IMR-90 (cell line): ENCODE results near the gene UPP2. TPM values are rescaled to one million over a fixed set of nuclear protein-coding genes. Genes with fewer than 3 reads are reported as not detected.

Experiments
- ATAC-seq: fragments of 200-7000 bp; cut with Tn5 transposase; 2 replicates; pipeline ENCODE4 v1.9.1; 2020; ENCODE audit warnings: low read depth, mild to moderate bottlenecking, moderate library complexity
- BruUV-seq: library from RNA; stranded (reverse); fragments of 400-500 nt; replicated peaks from 2 replicates; lab custom pipeline; 2021; lab: Mats Ljungman, UMichigan
- CTCF ChIA-PET: fragments of 300-600 bp; formaldehyde crosslinking; extraction: SDS; loops from one replicate; lab custom pipeline; 2021; ENCODE audit warnings: antibody characterized with exemption; lab: Yijun Ruan, JAX
- POLR2A ChIA-PET: fragments of 300-600 bp; sonication (Branson Sonifier 250); formaldehyde crosslinking; loops from one replicate; lab custom pipeline; 2022; ENCODE audit warnings: antibody characterized with exemption; ENCODE audit not compliant: unreplicated experiment; lab: Charles Lee
- DNase-seq: peaks from one replicate; pipeline ENCODE4 v3.0.0; 2013
- H2AFZ ChIP-seq: replicated peaks from 2 replicates; pipeline ENCODE3; 2013; ENCODE audit warnings: low read length, mild to moderate bottlenecking; ENCODE audit not compliant: poor library complexity
- H2AK5ac ChIP-seq: 2 replicates; pipeline ENCODE4 v1.6.1; 2013; ENCODE audit warnings: low read depth, low read length, inconsistent platforms
- H2AK9ac ChIP-seq: replicated peaks from 2 replicates; pipeline ENCODE3; 2013; ENCODE audit warnings: mild to moderate bottlenecking, low read depth, low read length, moderate library complexity; ENCODE audit not compliant: poor library complexity
- H2BK120ac ChIP-seq: 2 replicates; pipeline ENCODE4 v1.6.1; 2013; ENCODE audit warnings: low read depth, low read length, inconsistent platforms
- H2BK15ac ChIP-seq: 3 replicates; pipeline ENCODE4 v1.6.1; 2013; ENCODE audit warnings: low read depth, low read length, inconsistent platforms
- H2BK20ac ChIP-seq: 2 replicates; pipeline ENCODE4 v1.6.1; 2013; ENCODE audit warnings: low read depth, mild to moderate bottlenecking, inconsistent platforms, low read length, moderate library complexity
- H2BK5ac ChIP-seq: 2 replicates; pipeline ENCODE4 v1.6.1; 2013; ENCODE audit warnings: mild to moderate bottlenecking, low read depth, low read length, inconsistent platforms; ENCODE audit not compliant: poor library complexity, severe bottlenecking
- H3K14ac ChIP-seq: replicated peaks from 2 replicates; pipeline ENCODE4 v1.6.1; 2013; ENCODE audit warnings: low read depth, low read length, inconsistent platforms
- H3K18ac ChIP-seq: 2 replicates; pipeline ENCODE4 v1.6.1; 2013; ENCODE audit warnings: low read depth, low read length, control low read depth
- H3K23ac ChIP-seq: 2 replicates; pipeline ENCODE4 v1.6.1; 2013; ENCODE audit warnings: low read depth, low read length, inconsistent platforms
- H3K27ac ChIP-seq: 2 replicates; pipeline ENCODE4 v1.5.1; 2013; ENCODE audit warnings: mild to moderate bottlenecking, control low read depth, low read length; ENCODE audit not compliant: insufficient read depth
- H3K27me3 ChIP-seq: 2 replicates; pipeline ENCODE4 v1.6.1; 2013; ENCODE audit warnings: low read length; ENCODE audit not compliant: control insufficient read depth, insufficient read depth
- H3K36me3 ChIP-seq: 2 replicates; pipeline ENCODE4 v1.6.1; 2013; ENCODE audit warnings: low read length, mixed read lengths; ENCODE audit not compliant: control insufficient read depth, insufficient read depth
- H3K4ac ChIP-seq: 2 replicates; pipeline ENCODE4 v1.6.1; 2013; ENCODE audit warnings: low read depth, low read length, inconsistent platforms
- H3K4me1 ChIP-seq: 2 replicates; pipeline ENCODE4 v1.6.1; 2013; ENCODE audit warnings: low read length, mixed read lengths; ENCODE audit not compliant: control insufficient read depth, insufficient read depth
- H3K4me2 ChIP-seq: 2 replicates; pipeline ENCODE4 v1.6.1; 2013; ENCODE audit warnings: low read depth, mild to moderate bottlenecking, control low read depth, low read length, moderate library complexity
- H3K4me3 ChIP-seq: 2 replicates; pipeline ENCODE4 v1.5.1; 2013; ENCODE audit warnings: low read depth, mild to moderate bottlenecking, control low read depth, low read length, moderate library complexity; ENCODE audit not compliant: insufficient read depth
- H3K56ac ChIP-seq: 2 replicates; pipeline ENCODE4 v1.6.1; 2013; ENCODE audit warnings: low read length, inconsistent platforms; ENCODE audit not compliant: insufficient read depth; ENCODE audit errors: extremely low read depth
- H3K79me1 ChIP-seq, 2 experiments: 2 replicates each; pipeline ENCODE4 v1.6.1; 2013; ENCODE audit warnings: low read length in 2 of 2, inconsistent platforms in 1 of 2, low read depth in 1 of 2
- H3K9ac ChIP-seq: 2 replicates; pipeline ENCODE4 v1.6.1; 2013; ENCODE audit warnings: low read depth, low read length, control low read depth
- H3K9me1 ChIP-seq: 2 replicates; pipeline ENCODE4 v1.6.1; 2013; ENCODE audit warnings: low read length, inconsistent platforms; ENCODE audit not compliant: insufficient read depth
- H3K9me3 ChIP-seq: 2 replicates; pipeline ENCODE4 v1.6.1; 2013; ENCODE audit warnings: low read length; ENCODE audit not compliant: control insufficient read depth, insufficient read depth
- H4K20me1 ChIP-seq: 2 replicates; pipeline ENCODE4 v1.6.1; 2013; ENCODE audit warnings: low read length, inconsistent platforms; ENCODE audit not compliant: insufficient read depth
- H4K5ac ChIP-seq: 2 replicates; pipeline ENCODE4 v1.6.1; 2013; ENCODE audit warnings: mild to moderate bottlenecking, low read depth, low read length, control low read depth
- H4K8ac ChIP-seq, 2 experiments: 2 replicates each; pipeline ENCODE4 v1.6.1; 2013; ENCODE audit warnings: low read depth in 2 of 2, low read length in 2 of 2, control low read depth in 1 of 2, inconsistent platforms in 1 of 2
- H4K91ac ChIP-seq: 2 replicates; pipeline ENCODE4 v1.6.1; 2013; ENCODE audit warnings: low read depth, low read length, inconsistent platforms; ENCODE audit not compliant: insufficient read depth
- BHLHE40 ChIP-seq: fragments of 150-350 bp; IDR thresholded peaks from 2 replicates; pipeline ENCODE4 v1.6.1; 2016; ENCODE audit warnings: mild to moderate bottlenecking, low read depth, low read length
- CEBPB ChIP-seq: IDR thresholded peaks from 2 replicates; pipeline ENCODE4 v1.6.1; 2012; ENCODE audit warnings: low read depth, low read length, improper control_type of control experiment
- CHD1 ChIP-seq: IDR thresholded peaks from 2 replicates; pipeline ENCODE4 v1.6.1; 2012; ENCODE audit warnings: low read depth, low read length, improper control_type of control experiment
- ELK1 ChIP-seq: fragments of 150-350 bp; IDR thresholded peaks from 2 replicates; pipeline ENCODE4 v1.6.1; 2016; ENCODE audit warnings: low read depth, mild to moderate bottlenecking, low read length, moderate library complexity, borderline replicate concordance
- FOS ChIP-seq: fragments of 150-350 bp; IDR thresholded peaks from 2 replicates; pipeline ENCODE4 v1.6.1; 2016; ENCODE audit warnings: low read depth, low read length
- MAFK ChIP-seq: IDR thresholded peaks from 2 replicates; pipeline ENCODE4 v1.6.1; 2012; ENCODE audit warnings: low read depth, low read length, improper control_type of control experiment
- MAZ ChIP-seq: IDR thresholded peaks from 2 replicates; pipeline ENCODE4 v1.6.1; 2012; ENCODE audit warnings: low read depth, mild to moderate bottlenecking, low read length, improper control_type of control experiment, moderate library complexity, borderline replicate concordance
- MXI1 ChIP-seq: IDR thresholded peaks from 2 replicates; pipeline ENCODE4 v1.6.1; 2012; ENCODE audit warnings: low read depth, mild to moderate bottlenecking, low read length, moderate library complexity, borderline replicate concordance
- NFE2L2 ChIP-seq: fragments of 150-350 bp; IDR thresholded peaks from 2 replicates; pipeline ENCODE4 v1.6.1; 2016; ENCODE audit warnings: low read depth, mild to moderate bottlenecking, low read length
- POLR2A ChIP-seq: IDR thresholded peaks from 2 replicates; pipeline ENCODE4 v1.6.1; 2012; ENCODE audit warnings: mild to moderate bottlenecking, low read depth, low read length
- RAD21 ChIP-seq: IDR thresholded peaks from 2 replicates; pipeline ENCODE4 v1.6.1; 2012; ENCODE audit warnings: low read length, improper control_type of control experiment
- RCOR1 ChIP-seq: IDR thresholded peaks from 2 replicates; pipeline ENCODE4 v1.6.1; 2012; ENCODE audit warnings: mild to moderate bottlenecking, low read length, improper control_type of control experiment; ENCODE audit not compliant: insufficient replicate concordance
- RFX5 ChIP-seq: IDR thresholded peaks from 2 replicates; pipeline ENCODE4 v1.8.0; 2012; ENCODE audit warnings: low read depth, mild to moderate bottlenecking, low read length, moderate library complexity
- SMC3 ChIP-seq: fragments of 150-350 bp; IDR thresholded peaks from 2 replicates; pipeline ENCODE4 v1.6.1; 2016; ENCODE audit warnings: low read depth, mild to moderate bottlenecking, antibody characterized with exemption, low read length, moderate library complexity
- USF2 ChIP-seq: fragments of 150-350 bp; IDR thresholded peaks from 2 replicates; pipeline ENCODE4 v1.6.1; 2017; ENCODE audit warnings: mild to moderate bottlenecking, antibody characterized with exemption, low read length, low read depth
- whole genome bisulfite sequencing, 2 experiments: methylation state at CpG; one replicate each; pipeline versions ENCODE4 v1.1.5 to v1.1.7; 2013; ENCODE audit warnings: missing lambda C conversion rate in 2 of 2; ENCODE audit not compliant: insufficient read length in 1 of 2; ENCODE audit errors: extremely low coverage in 2 of 2; 5-methylcytosine and 5-hydroxymethylcytosine counted together
- dilution Hi-C: fragments of 300-500 bp; cut with HindIII; formaldehyde crosslinking; loops from one replicate; pipeline ENCODE4 v1.14.3; 2018; ENCODE audit warnings: low sequenced_read_pairs; ENCODE audit not compliant: unreplicated experiment
- in situ Hi-C: fragments of 300-500 bp; cut with MboI; formaldehyde crosslinking; loops from 3 replicates; pipeline ENCODE4 v1.14.3; 2019; ENCODE audit warnings: low sequenced_read_pairs, inconsistent platforms, mixed read lengths
- intact Hi-C: fragments of 100-400 bp; cut with micrococcal nuclease; formaldehyde crosslinking; loops from 2 replicates; pipeline ENCODE4 v1.10.0; 2022
- polyA plus RNA-seq, 3 experiments: library from polyadenylated mRNA; depleted of rRNA; stranded (reverse); fragments of >200 nt; gene quantifications; 2 replicates each; pipeline ENCODE4 v1.2.3, GENCODE V29; 2012; ENCODE audit warnings: low replicate concordance in 1 of 3
- total RNA-seq: library from RNA; depleted of rRNA; stranded (reverse); fragments of >200 nt; gene quantifications from 2 replicates; pipeline ENCODE4 v1.2.3, GENCODE V29; 2012
- TF ChIP-seq, protein P1 (sequence below): conservative IDR thresholded peaks from 2 replicates; pipeline ENCODE4 v1.5.1; 2012; ENCODE audit warnings: mild to moderate bottlenecking, low read depth, low read length, improper control_type of control experiment

Gene UPP2
- total and polyA plus RNA-seq, 2 of the 4 experiments (the other 2 are of a cell fraction), result not detected

DNA sequence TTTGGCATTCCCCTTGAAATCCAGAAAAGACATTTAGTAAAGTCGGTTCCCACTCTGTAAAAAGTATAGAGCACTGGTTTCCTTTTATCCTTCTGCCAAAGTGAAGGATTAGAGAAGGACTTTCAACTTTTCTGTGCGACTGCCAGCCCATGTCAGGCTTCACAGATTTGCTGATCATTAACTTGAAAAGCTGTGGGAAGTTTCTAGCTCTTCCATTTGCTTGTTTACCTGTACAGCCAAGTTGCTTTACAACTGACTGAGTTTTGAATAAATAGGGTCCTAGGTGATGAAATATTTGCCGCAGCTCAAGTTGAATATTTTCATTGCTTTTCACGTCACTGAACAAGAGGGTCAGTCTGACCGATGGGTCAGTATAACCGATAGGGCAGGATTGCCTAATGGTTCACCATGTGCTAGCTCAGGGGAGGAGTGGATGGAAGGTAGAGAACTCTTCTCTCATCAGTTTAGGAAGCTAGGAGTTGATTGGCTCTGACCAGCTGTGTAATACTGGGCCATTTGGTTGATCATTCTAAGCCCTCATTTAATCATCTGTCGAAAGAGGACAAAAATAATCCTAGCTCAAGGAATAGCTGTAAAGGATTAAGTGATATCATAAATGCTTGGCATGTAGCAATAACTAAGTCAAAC, 30.4 kb downstream of the UPP2 start:
- H3K23ac ChIP-seq, result no peak overlapping the region
- H2AK9ac ChIP-seq, result no peak overlapping the region
- DNase-seq (no peak), ATAC-seq (no peak)
- H4K20me1 ChIP-seq, result no peaks in the 10 kb centered on the region
- 100% methylated on average over 2 of the region's 7 CpGs; no CpG with 5 or more reads in 1 of the 2 experiments for WGBS, 2 experiments
- H2AFZ ChIP-seq, result no peak overlapping the region
- H3K27me3 ChIP-seq, result peaks cover 4% of the 10 kb centered on the region; the same call in 1 of the 2 replicates
- BruUV-seq, result no TSS peak
- no peak overlapping the region for H3K4ac ChIP-seq
- H3K18ac ChIP-seq, result no peak overlapping the region
- dilution Hi-C loops, result no loop called here
- no peak overlapping the region for H3K56ac ChIP-seq
- H3K9ac ChIP-seq, result no peak overlapping the region
- no peak overlapping the region for H3K4me2 ChIP-seq
- no peak overlapping the region for H4K5ac ChIP-seq
- no peak overlapping the region for H2BK20ac ChIP-seq
- POLR2A ChIA-PET, result no interaction called here
- H2BK5ac ChIP-seq, result no peak overlapping the region
- no peaks in the 10 kb centered on the region for H3K79me1 ChIP-seq
- no peak overlapping the region for H3K14ac ChIP-seq
- H3K4me1 ChIP-seq, result no peaks in the 10 kb centered on the region
- in situ Hi-C loops, result no loop called here
- CTCF ChIA-PET, result no interaction called here
- no peaks in the 10 kb centered on the region for H3K9me1 ChIP-seq
- H2BK120ac ChIP-seq, result no peak overlapping the region
- no peak overlapping the region for H3K4me3 ChIP-seq
- no peak overlapping the region for H4K8ac ChIP-seq
- no peak overlapping the region for H3K27ac ChIP-seq
- no peak for TF ChIP-seq CEBPB
- no peak for TF ChIP-seq FOS
- TF ChIP-seq, protein P1, sequence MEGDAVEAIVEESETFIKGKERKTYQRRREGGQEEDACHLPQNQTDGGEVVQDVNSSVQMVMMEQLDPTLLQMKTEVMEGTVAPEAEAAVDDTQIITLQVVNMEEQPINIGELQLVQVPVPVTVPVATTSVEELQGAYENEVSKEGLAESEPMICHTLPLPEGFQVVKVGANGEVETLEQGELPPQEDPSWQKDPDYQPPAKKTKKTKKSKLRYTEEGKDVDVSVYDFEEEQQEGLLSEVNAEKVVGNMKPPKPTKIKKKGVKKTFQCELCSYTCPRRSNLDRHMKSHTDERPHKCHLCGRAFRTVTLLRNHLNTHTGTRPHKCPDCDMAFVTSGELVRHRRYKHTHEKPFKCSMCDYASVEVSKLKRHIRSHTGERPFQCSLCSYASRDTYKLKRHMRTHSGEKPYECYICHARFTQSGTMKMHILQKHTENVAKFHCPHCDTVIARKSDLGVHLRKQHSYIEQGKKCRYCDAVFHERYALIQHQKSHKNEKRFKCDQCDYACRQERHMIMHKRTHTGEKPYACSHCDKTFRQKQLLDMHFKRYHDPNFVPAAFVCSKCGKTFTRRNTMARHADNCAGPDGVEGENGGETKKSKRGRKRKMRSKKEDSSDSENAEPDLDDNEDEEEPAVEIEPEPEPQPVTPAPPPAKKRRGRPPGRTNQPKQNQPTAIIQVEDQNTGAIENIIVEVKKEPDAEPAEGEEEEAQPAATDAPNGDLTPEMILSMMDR, result no peak
- no peak for TF ChIP-seq SMC3
- TF ChIP-seq RCOR1, result no peak
- no peak for TF ChIP-seq RFX5
- no peak for TF ChIP-seq NFE2L2
- no peak for TF ChIP-seq USF2
- TF ChIP-seq MXI1, result no peak
- no peak for TF ChIP-seq POLR2A
- no peak for TF ChIP-seq RAD21
- no peak for TF ChIP-seq MAFK
- TF ChIP-seq ELK1, result no peak
- no peak for TF ChIP-seq CHD1
- no peak for TF ChIP-seq BHLHE40
- TF ChIP-seq MAZ, result no peak
- no peaks in the 10 kb centered on the region for H3K9me3 ChIP-seq
- no peak overlapping the region for H2BK15ac ChIP-seq
- no peak overlapping the region for H2AK5ac ChIP-seq
- H3K36me3 ChIP-seq, result no peaks in the 10 kb centered on the region
- intact Hi-C loops, result no loop called here
- no peak overlapping the region for H4K91ac ChIP-seq
